ENCODE data around the gene BIRC6.

Gene BIRC6

DNA sequence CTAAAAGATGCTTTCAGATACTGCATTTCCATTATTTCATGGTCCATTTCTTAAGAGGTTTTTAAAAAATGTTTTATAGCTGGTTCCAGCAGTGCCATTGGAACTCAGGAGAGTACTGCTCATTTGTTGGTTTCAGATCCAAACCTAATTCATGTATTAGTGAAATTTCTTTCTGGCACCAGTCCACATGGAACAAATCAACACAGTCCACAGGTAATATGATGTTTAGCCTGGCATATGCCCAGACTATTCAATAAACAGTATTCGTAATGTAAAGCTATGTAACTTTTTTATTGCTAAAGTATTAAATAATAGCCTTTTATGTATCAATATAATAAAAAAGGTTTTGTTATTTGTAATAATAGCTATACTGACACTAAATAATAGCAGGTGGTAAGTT lies 134.5 kb downstream of the BIRC6 start:
- no peak overlapping the region for H3K4me3 ChIP-seq (ENCODE audit: control insufficient read depth, low read depth, low read length)
- TF ChIP-seq, protein P1, sequence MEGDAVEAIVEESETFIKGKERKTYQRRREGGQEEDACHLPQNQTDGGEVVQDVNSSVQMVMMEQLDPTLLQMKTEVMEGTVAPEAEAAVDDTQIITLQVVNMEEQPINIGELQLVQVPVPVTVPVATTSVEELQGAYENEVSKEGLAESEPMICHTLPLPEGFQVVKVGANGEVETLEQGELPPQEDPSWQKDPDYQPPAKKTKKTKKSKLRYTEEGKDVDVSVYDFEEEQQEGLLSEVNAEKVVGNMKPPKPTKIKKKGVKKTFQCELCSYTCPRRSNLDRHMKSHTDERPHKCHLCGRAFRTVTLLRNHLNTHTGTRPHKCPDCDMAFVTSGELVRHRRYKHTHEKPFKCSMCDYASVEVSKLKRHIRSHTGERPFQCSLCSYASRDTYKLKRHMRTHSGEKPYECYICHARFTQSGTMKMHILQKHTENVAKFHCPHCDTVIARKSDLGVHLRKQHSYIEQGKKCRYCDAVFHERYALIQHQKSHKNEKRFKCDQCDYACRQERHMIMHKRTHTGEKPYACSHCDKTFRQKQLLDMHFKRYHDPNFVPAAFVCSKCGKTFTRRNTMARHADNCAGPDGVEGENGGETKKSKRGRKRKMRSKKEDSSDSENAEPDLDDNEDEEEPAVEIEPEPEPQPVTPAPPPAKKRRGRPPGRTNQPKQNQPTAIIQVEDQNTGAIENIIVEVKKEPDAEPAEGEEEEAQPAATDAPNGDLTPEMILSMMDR (IDR thresholded peaks at IDR 0.05; ENCODE audit: control insufficient read depth, insufficient read depth, low read depth, low read length, missing control alignments) = no peak
- no peak for DNase-seq (ENCODE audit: low read depth)

DNA sequence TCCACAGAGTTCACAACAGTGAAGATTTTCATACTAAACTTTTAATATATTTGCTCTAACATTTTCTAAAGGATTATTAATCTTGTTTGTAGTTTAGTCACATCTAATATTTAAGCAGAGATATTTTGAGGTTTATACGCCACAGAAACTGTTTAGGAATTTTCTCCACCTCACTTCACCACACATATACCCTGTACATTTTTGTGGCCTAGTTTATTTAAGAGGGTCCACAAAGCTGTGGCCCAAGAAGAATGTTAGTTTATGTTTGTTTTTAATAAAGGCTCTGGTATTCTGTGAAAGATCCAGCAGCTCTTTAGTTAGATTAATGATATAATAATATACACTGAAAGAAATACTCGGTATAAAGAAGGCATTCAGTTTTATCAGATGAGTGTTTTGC lies 138.3 kb downstream of the BIRC6 start:
- TF ChIP-seq, protein P1 (IDR thresholded peaks at IDR 0.05; ENCODE audit: control insufficient read depth, insufficient read depth, low read depth, low read length, missing control alignments) = no peak
- no peak for DNase-seq (ENCODE audit: low read depth)
- H3K4me3 ChIP-seq (ENCODE audit: control insufficient read depth, low read depth, low read length) = no peak overlapping the region

DNA sequence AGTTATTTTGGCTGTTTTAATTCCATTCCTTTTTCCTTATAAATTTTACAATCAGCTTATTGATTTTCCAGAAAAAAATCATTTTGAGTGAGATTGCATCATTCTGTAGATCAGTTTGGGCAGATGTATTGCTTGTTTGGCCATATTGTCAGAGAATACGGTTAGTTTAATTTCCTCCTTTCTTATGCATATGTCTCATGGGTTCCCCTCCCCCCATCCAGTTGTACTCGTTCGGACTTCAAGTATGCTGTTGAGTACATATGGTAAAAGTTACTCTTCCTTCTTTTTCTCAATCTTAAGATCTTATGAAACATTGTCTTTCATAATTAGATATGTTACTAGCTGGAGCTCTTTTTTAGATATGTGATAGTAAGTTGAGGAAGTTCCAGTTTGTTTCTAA lies 139.8 kb downstream of the BIRC6 start:
- DNase-seq (ENCODE audit: low read depth) = no peak
- no peak overlapping the region for H3K4me3 ChIP-seq (ENCODE audit: control insufficient read depth, low read depth, low read length)
- TF ChIP-seq, protein P1 (IDR thresholded peaks at IDR 0.05; ENCODE audit: control insufficient read depth, insufficient read depth, low read depth, low read length, missing control alignments) = no peak

DNA sequence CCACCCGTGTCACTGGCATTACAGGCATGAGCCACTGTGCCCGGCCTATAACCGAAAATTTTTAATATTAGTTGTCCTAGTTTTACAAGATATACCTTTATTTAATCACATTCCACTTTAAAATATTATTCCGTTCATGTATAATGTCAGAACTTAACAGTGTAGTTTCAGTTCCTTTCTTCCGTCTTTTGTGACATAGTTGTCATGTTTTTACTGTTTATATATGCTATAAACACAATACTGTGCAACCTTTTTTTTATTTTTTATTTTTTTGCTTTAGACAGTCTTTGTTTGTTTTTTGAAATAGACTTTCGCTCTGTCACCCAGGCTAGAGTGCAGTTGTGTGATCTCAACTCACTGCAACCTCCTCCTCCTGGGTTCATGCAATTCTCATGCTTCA lies 141.5 kb downstream of the BIRC6 start:
- H3K4me3 ChIP-seq (ENCODE audit: control insufficient read depth, low read depth, low read length) = no peak overlapping the region
- TF ChIP-seq, protein P1 (IDR thresholded peaks at IDR 0.05; ENCODE audit: control insufficient read depth, insufficient read depth, low read depth, low read length, missing control alignments) = no peak
- DNase-seq (ENCODE audit: low read depth) = no peak

DNA sequence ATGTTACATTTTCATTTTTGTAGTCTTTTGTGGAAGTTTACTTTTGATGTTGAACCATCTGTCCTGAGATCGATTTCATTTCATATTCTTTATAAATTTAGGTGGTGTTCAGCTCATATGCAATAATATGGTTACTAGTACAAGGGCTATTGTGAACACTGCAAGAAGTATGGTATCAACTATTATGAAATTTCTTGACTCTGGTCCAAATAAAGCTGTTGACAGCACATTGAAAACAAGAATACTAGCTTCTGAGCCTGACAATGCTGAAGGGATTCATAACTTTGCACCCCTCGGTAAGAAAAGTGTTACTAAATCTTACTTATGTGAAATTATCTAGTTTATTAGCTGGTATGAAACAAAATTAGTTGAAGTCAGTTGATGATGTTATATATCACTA lies 146.1 kb downstream of the BIRC6 start:
- TF ChIP-seq, protein P1 (IDR thresholded peaks at IDR 0.05; ENCODE audit: control insufficient read depth, insufficient read depth, low read depth, low read length, missing control alignments) = no peak
- no peak overlapping the region for H3K4me3 ChIP-seq (ENCODE audit: control insufficient read depth, low read depth, low read length)
- no peak for DNase-seq (ENCODE audit: low read depth)

DNA sequence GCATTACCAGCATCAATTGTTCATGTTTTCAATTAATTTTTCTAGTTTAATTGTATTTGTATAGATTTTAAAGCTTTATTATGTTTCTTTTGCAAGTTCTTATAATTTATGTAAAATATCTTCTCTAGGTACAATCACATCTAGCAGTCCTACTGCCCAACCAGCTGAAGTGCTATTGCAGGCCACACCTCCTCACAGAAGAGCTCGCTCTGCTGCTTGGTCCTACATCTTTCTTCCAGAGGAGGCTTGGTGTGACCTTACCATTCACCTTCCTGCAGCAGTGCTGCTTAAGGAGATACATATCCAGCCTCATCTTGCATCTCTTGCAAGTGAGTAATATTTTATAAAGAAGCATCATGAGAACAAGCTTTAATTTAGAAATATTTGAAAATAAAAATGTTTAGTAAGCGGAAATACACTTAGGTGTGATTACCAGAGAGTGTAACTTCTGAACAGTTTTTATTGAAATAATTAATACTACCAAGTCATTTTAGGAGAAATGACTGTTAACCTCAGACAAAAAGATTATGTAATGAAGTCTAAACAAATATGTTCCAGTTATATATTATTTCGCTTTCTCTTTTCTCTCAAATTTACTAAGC lies 148.2 kb downstream of the BIRC6 start:
- no peak for DNase-seq (ENCODE audit: low read depth)
- H3K4me3 ChIP-seq (ENCODE audit: control insufficient read depth, low read depth, low read length) = no peak overlapping the region
- TF ChIP-seq, protein P1 (IDR thresholded peaks at IDR 0.05; ENCODE audit: control insufficient read depth, insufficient read depth, low read depth, low read length, missing control alignments) = no peak

DNA sequence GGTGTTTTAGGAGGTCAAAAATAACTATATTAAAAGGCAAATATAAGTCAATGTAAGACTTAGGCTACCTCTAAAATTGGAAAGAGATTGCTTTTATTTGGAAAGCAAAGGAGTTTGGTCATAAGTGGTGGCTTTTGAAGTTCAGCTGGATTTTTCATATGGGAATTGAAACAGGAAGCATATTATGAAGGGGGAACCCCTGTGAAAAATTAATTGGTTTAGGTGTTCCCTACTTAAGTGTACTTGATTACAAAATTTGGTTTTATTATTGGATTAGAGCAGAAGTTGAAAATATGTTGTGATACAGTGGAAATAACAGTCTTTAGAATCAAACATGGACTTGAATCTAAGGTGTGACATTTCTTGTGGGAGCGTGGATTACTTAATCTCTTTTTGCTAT lies 149.6 kb downstream of the BIRC6 start:
- H3K4me3 ChIP-seq (ENCODE audit: control insufficient read depth, low read depth, low read length) = no peak overlapping the region
- TF ChIP-seq, protein P1 (IDR thresholded peaks at IDR 0.05; ENCODE audit: control insufficient read depth, insufficient read depth, low read depth, low read length, missing control alignments) = no peak

More for the DNA sequence above, 149.6 kb downstream of the BIRC6 start:
- DNase-seq (ENCODE audit: low read depth) = no peak
